ENCODE results near the gene IL21R. TPM values are rescaled to one million over a fixed set of nuclear protein-coding genes. Genes with fewer than 3 reads are reported as not detected.

Gene IL21R
- total and polyA plus RNA-seq, 2 donors (not counting 3 experiments of a cell fraction or from before 2014, with no cell fraction given): 0.03 TPM; not detected in 1

DNA sequence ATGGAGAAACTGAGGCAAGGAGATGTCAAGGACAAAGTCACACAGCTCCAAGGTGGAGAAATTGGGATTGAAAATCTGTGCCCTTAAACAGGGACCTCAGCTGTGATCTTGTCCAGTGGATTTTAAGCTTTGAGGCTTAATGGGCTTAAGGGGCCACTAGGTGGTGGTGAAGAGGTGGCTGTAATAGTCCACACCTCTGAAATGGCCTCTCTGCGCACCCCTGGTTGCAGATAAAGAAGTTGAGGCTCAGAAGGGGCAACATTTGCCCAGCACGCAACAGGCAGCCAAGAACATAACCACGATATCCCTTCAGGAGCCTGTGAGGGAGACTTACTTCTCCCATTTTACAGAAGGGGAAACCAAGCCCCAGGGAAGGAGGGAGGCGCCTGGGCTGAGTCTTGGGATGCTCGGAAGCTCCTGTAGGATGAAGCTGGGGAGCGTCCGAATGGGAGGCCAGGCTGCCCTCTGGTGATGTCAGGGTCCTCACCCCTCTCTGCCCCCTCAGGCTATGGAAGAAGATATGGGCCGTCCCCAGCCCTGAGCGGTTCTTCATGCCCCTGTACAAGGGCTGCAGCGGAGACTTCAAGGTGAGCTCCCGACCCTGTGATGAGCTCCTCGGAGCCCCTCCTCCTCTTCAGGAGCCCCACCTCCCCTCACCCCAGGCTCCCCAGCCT, 43.7 kb downstream of the IL21R start:
- ChIA-PET CTCF (no interaction called here), POLR2A (interaction anchor here (0.7 kb wide), 1 partner anchor 31 kb away, joined by 3 read pairs; no protein-coding TSS in a partner anchor)
- H3K9ac ChIP-seq (replicated peaks; ENCODE audit: extremely low read depth, insufficient read depth, low read length): no peak overlapping the region
- H3K27me3 ChIP-seq (ENCODE audit: control insufficient read depth in 2 of 2, insufficient read depth in 2 of 2, low read length in 2 of 2): no peaks in the 10 kb centered on the region
- no peak overlapping the region for H3K4me2 ChIP-seq (ENCODE audit: insufficient read depth, low read length)
- TF ChIP-seq GATA2 (IDR thresholded peaks at IDR 0.05; ENCODE audit: insufficient read depth, insufficient read length, low read depth, low read length): no peak
- TF ChIP-seq EZH2 (IDR thresholded peaks at IDR 0.05; ENCODE audit: borderline replicate concordance, low read depth, low read length, severe bottlenecking): no peak
- no peak for TF ChIP-seq FOS (IDR thresholded peaks at IDR 0.05; ENCODE audit: borderline replicate concordance, insufficient read depth, low read length)
- no peak for TF ChIP-seq MYC (IDR thresholded peaks at IDR 0.05; ENCODE audit: low read depth, low read length)
- TF ChIP-seq JUN (IDR thresholded peaks at IDR 0.05; ENCODE audit: borderline replicate concordance, insufficient read depth, insufficient read length, low read depth): no peak
- TF ChIP-seq POLR2AphosphoS5 (IDR thresholded peaks at IDR 0.05; ENCODE audit: insufficient read depth, low read depth, low read length): no peak
- TF ChIP-seq MAX (IDR thresholded peaks at IDR 0.05; ENCODE audit: insufficient read depth, insufficient read length): no peak
- no peak for TF ChIP-seq POLR2A (IDR thresholded peaks at IDR 0.05; ENCODE audit: low read depth, low read length)
- H3K9me3 ChIP-seq (replicated peaks; ENCODE audit: control insufficient read depth, insufficient read depth, low read length): no peaks in the 10 kb centered on the region
- no peak overlapping the region for H2AFZ ChIP-seq (ENCODE audit: low read depth, low read length)
- peaks cover 12% of the 10 kb centered on the region for H3K4me1 ChIP-seq (ENCODE audit: control insufficient read depth, extremely low read depth, insufficient read depth, low read length)
- no peak overlapping the region for H3K27ac ChIP-seq (ENCODE audit: insufficient read depth, low read depth, low read length)
- no peaks in the 10 kb centered on the region for H3K79me2 ChIP-seq (ENCODE audit: control insufficient read depth, insufficient read depth, low read length)
- dilution Hi-C loops (cut with MboI; ENCODE audit: extremely low pct_ligation_motif_present, low sequenced_read_pairs): no loop called here
- FAIRE-seq (no peak), DNase-seq (ENCODE audit: low read depth, low spot score) (no peak)
- intact Hi-C loops (cut with micrococcal nuclease): no loop called here
- no TSS peak for BruUV-seq (replicated peaks)
- H3K4me3 ChIP-seq (replicated peaks in 1 of 3; ENCODE audit: insufficient read depth in 1 of 3, low read depth in 1 of 3, low read length in 3 of 3): no peak overlapping the region
- H4K20me1 ChIP-seq (replicated peaks; ENCODE audit: control insufficient read depth, extremely low read depth, insufficient read depth, low read length): no peaks in the 10 kb centered on the region
- no peaks in the 10 kb centered on the region for H3K9me1 ChIP-seq (replicated peaks; ENCODE audit: control insufficient read depth, extremely low read depth, insufficient read depth, low read length)
- H3K36me3 ChIP-seq (ENCODE audit: control insufficient read depth in 2 of 2, extremely low read depth in 1 of 2, insufficient read depth in 2 of 2, low read length in 2 of 2): no peaks in the 10 kb centered on the region
